ENCODE results near the gene RABGGTA. TPM values are rescaled to one million over a fixed set of nuclear protein-coding genes. Genes with fewer than 3 reads are reported as not detected.

Gene RABGGTA
- 37.9 and 45.2 TPM in 2 replicates for total RNA-seq

GRCh38 chr14:24271134-24271833 is at the start of gene RABGGTA:
TSS of gene RABGGTA (minus strand) at chr14:24271597. CDS start at chr14:24271115, 482 bp downstream.

GRCh38 chr14:24310646-24311604 is 39.5 kb upstream of the RABGGTA start, which contains the start of gene LTB4R:
TSS of gene LTB4R (plus strand) at chr14:24311502. CDS start at chr14:24315652, 4,150 bp downstream.

GRCh38 chr14:24309538-24310264 is 38.3 kb upstream of the RABGGTA start, which contains the start of gene LTB4R2:
TSS of gene LTB4R2 (plus strand) at chr14:24310140. CDS start at chr14:24310665, 525 bp downstream.

GRCh38 chr14:24307575-24308341 is 36.4 kb upstream of the RABGGTA start, which contains the start of gene CIDEB:
TSS of gene CIDEB (minus strand) at chr14:24307977. CDS start at chr14:24307858, 119 bp downstream.

GRCh38 chr14:24299255-24300191 is 28.1 kb upstream of the RABGGTA start, which contains the start of the genes DHRS1 and NOP9:
TSS of gene DHRS1 (minus strand) at chr14:24299780. CDS start at chr14:24299106, 674 bp downstream.
TSS of gene NOP9 (plus strand) at chr14:24299850. CDS start at chr14:24299955, 105 bp downstream.

GRCh38 chr14:24262821-24263733 is 8.3 kb downstream of the RABGGTA start, which contains the start of gene TGM1:
TSS of gene TGM1 (minus strand) at chr14:24263177. CDS start at chr14:24262352, 825 bp downstream.

GRCh38 chr14:24232645-24233537 is 38.5 kb downstream of the RABGGTA start, which contains the start of gene GMPR2:
TSS of gene GMPR2 (plus strand) at chr14:24232929. CDS start at chr14:24233254, 325 bp downstream.

GRCh38 chr14:24232121-24232644 is 39.2 kb downstream of the RABGGTA start, which contains the start of gene NEDD8:
TSS of gene NEDD8 (minus strand) at chr14:24232367. CDS start at chr14:24232267, 100 bp downstream.

Small RNA genes within 50 kb of the gene (small RNA-seq; reads per million reads assigned to genes)
- 0.13 reads per million for gene MDP1 (ENCODE audit: low replicate concordance)

Other genes starting within 250 kb of the RABGGTA start
- gene CARMIL3, start 219.6 kb downstream of the RABGGTA start, total RNA-seq, result under 0.01 TPM in 1 of 2 replicates, not detected in the other
- under 0.01 TPM in 1 of 2 replicates, not detected in the other for gene CPNE6, start 200.0 kb downstream of the RABGGTA start, total RNA-seq
- 10.3 and 48.8 TPM in 2 replicates for gene PCK2, start 177.3 kb downstream of the RABGGTA start, total RNA-seq
- gene DCAF11, start 156.8 kb downstream of the RABGGTA start, total RNA-seq, result 42.9 and 54.3 TPM in 2 replicates
- gene NRL, start 156.6 kb downstream of the RABGGTA start, total RNA-seq, result 0.72 and 1.3 TPM in 2 replicates
- gene FITM1, start 140.9 kb downstream of the RABGGTA start, total RNA-seq, result 0.44 TPM in 1 of 2 replicates, not detected in the other
- gene PSME1, start 135.4 kb downstream of the RABGGTA start, total RNA-seq, result 51.5 and 134 TPM in 2 replicates
- gene EMC9, start 130.0 kb downstream of the RABGGTA start, total RNA-seq, result 14.3 and 14.9 TPM in 2 replicates
- 71.8 and 89.9 TPM in 2 replicates for gene PSME2, start 125.0 kb downstream of the RABGGTA start, total RNA-seq
- gene RNF31, start 124.1 kb downstream of the RABGGTA start, total RNA-seq, result 57.8 and 65.3 TPM in 2 replicates
- 58.9 and 78.3 TPM in 2 replicates for gene IRF9, start 110.3 kb downstream of the RABGGTA start, total RNA-seq
- 4.6 and 5.2 TPM in 2 replicates for gene REC8, start 99.5 kb downstream of the RABGGTA start, total RNA-seq
- 45.1 and 87.8 TPM in 2 replicates for gene IPO4, start 82.8 kb downstream of the RABGGTA start, total RNA-seq
- gene TM9SF1, start 76.2 kb downstream of the RABGGTA start, total RNA-seq, result 89.9 and 103 TPM in 2 replicates
- 0.14 and 0.22 TPM in 2 replicates for gene TSSK4, start 65.9 kb downstream of the RABGGTA start, total RNA-seq
- gene CHMP4A, start 58.1 kb downstream of the RABGGTA start, total RNA-seq, result 21.9 and 50.8 TPM in 2 replicates
- 9.9 and 11.6 TPM in 2 replicates for gene MDP1, start 55.5 kb downstream of the RABGGTA start, total RNA-seq
- gene NEDD8, start 39.2 kb downstream of the RABGGTA start, total RNA-seq, result 86.8 and 89.3 TPM in 2 replicates
- 78.6 and 87.8 TPM in 2 replicates for gene GMPR2, start 38.7 kb downstream of the RABGGTA start, total RNA-seq
- 46.6 and 73.7 TPM in 2 replicates for gene TINF2, start 29.0 kb downstream of the RABGGTA start, total RNA-seq
- gene TGM1, start 8.4 kb downstream of the RABGGTA start, total RNA-seq, result 1.5 and 3.4 TPM in 2 replicates
- 12.7 and 23.0 TPM in 2 replicates for gene DHRS1, start 28.2 kb upstream of the RABGGTA start, total RNA-seq
- 15.5 and 39.7 TPM in 2 replicates for gene NOP9, start 28.3 kb upstream of the RABGGTA start, total RNA-seq
- 0.22 and 1.0 TPM in 2 replicates for gene CIDEB, start 36.4 kb upstream of the RABGGTA start, total RNA-seq
- gene LTB4R2, start 38.5 kb upstream of the RABGGTA start, total RNA-seq, result 5.6 and 7.7 TPM in 2 replicates
- gene LTB4R, start 39.9 kb upstream of the RABGGTA start, total RNA-seq, result 0.88 and 1.0 TPM in 2 replicates
- gene ADCY4, start 63.5 kb upstream of the RABGGTA start, total RNA-seq, result 0.66 and 3.1 TPM in 2 replicates
- not detected in 2 replicates for gene RIPK3, start 68.4 kb upstream of the RABGGTA start, total RNA-seq
- 35.7 and 57.7 TPM in 2 replicates for gene NFATC4, start 96.6 kb upstream of the RABGGTA start, total RNA-seq
- gene NYNRIN, start 127.4 kb upstream of the RABGGTA start, total RNA-seq, result 1.6 and 4.2 TPM in 2 replicates
- gene CBLN3, start 158.1 kb upstream of the RABGGTA start, total RNA-seq, result 1.3 and 5.0 TPM in 2 replicates
- gene KHNYN, start 158.4 kb upstream of the RABGGTA start, total RNA-seq, result 68.7 and 71.7 TPM in 2 replicates
- gene SDR39U1, start 171.2 kb upstream of the RABGGTA start, total RNA-seq, result 14.5 and 19.7 TPM in 2 replicates
- gene CMA1, start 236.7 kb upstream of the RABGGTA start, total RNA-seq, result not detected in 2 replicates